ENCODE measurements around the gene UAP1. TPM values are rescaled to one million over a fixed set of nuclear protein-coding genes. Genes with fewer than 3 reads are reported as not detected.

The UAP1 gene
- total and polyA plus RNA-seq, 2 donors (not counting 1 experiment from before 2014, with no cell fraction given) = 5.3 to 16.4 TPM

DNA sequence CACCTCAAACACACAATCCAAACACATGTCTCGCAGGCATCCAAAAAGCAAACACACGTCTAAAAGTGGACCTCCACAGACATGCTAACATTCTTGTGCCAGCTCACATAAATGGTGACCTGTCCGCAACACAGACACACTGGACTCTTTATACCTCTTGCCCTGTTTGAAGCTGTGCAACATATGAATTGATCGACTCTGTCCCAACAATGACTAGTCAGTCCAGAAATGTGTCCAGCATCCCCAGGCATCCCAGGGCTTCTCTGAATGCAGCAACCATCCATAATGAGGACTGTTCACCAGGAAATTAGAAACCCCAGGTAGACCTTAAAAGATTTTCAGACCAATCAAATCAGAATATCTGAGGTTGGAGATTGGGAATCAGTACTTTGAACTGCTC is 73.9 kb downstream of the UAP1 start:
- H3K9me3 ChIP-seq (ENCODE audit: control extremely low read depth in 1 of 3, control insufficient read depth in 2 of 3, insufficient read depth in 1 of 3, low read length in 2 of 3) = no peaks in the 10 kb centered on the region

DNA sequence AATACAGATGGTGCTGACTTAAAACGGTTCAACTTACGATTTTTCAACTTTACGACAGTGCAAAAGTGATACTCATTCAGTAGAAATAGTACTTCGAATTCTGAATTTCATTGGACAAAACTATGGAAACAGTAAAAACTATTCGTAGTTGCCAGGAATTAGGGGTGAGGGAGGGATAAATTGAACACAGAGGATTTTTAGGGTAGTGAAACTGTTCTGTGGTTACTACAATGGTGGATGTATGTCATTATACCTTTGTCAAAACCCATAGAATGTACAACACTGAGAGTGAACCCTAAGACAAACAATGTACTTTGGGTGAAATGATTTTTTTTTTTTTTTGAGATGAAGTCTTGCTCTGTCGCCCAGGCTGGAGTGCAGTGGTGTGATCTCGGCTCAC is 78.2 kb downstream of the UAP1 start:
- ChIA-PET CTCF (interaction anchor here (1.5 kb wide), 1 partner anchor 10 kb away, joined by 3 read pairs; no protein-coding TSS in a partner anchor), POLR2A (no interaction called here)
- H3K27ac ChIP-seq (ENCODE audit: low read length in 2 of 2) = no peak overlapping the region
- ATAC-seq (ENCODE audit: low read depth) (no peak), DNase-seq (peak; percentile 11)
- H3K79me2 ChIP-seq (ENCODE audit: control insufficient read depth, insufficient read depth, low read length) = no peaks in the 10 kb centered on the region
- Mint-ChIP-seq H3K4me1 (peaks cover 2% of the 10 kb centered on the region), H3K9me3 (ENCODE audit: insufficient read depth) (no peaks in the 10 kb centered on the region), H3K4me3 (no peak overlapping the region), H3K27ac (no peak overlapping the region), H3K27me3 (peaks cover 21% of the 10 kb centered on the region)
- no peaks in the 10 kb centered on the region for H4K20me1 ChIP-seq (ENCODE audit: control insufficient read depth, insufficient read depth, low read length, poor library complexity, severe bottlenecking)
- no peak overlapping the region for H2AFZ ChIP-seq (ENCODE audit: insufficient read depth, low read depth, low read length, poor library complexity, severe bottlenecking)
- TF ChIP-seq, protein P1, sequence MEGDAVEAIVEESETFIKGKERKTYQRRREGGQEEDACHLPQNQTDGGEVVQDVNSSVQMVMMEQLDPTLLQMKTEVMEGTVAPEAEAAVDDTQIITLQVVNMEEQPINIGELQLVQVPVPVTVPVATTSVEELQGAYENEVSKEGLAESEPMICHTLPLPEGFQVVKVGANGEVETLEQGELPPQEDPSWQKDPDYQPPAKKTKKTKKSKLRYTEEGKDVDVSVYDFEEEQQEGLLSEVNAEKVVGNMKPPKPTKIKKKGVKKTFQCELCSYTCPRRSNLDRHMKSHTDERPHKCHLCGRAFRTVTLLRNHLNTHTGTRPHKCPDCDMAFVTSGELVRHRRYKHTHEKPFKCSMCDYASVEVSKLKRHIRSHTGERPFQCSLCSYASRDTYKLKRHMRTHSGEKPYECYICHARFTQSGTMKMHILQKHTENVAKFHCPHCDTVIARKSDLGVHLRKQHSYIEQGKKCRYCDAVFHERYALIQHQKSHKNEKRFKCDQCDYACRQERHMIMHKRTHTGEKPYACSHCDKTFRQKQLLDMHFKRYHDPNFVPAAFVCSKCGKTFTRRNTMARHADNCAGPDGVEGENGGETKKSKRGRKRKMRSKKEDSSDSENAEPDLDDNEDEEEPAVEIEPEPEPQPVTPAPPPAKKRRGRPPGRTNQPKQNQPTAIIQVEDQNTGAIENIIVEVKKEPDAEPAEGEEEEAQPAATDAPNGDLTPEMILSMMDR (IDR thresholded peaks at IDR 0.05) = no peak
- TF ChIP-seq EZH2 (IDR thresholded peaks at IDR 0.05; ENCODE audit: borderline replicate concordance, insufficient read depth, low read depth, low read length, poor library complexity, severe bottlenecking) = no peak
- no peaks in the 10 kb centered on the region for H3K36me3 ChIP-seq (replicated peaks in 1 of 2; ENCODE audit: control extremely low read depth in 1 of 2, control insufficient read depth in 1 of 2, extremely low read depth in 1 of 2, insufficient read depth in 2 of 2, low read length in 1 of 2)
- intact Hi-C loops (cut with micrococcal nuclease) = no loop called here
- H3K4me3 ChIP-seq (ENCODE audit: control extremely low read depth in 1 of 5, extremely low read depth in 1 of 5, insufficient read depth in 1 of 5, low read depth in 2 of 5, low read length in 4 of 5) = no peak overlapping the region
- WGBS (ENCODE audit: insufficient coverage) = 94% methylated on average over 5 of the region's 7 CpGs
- no peaks in the 10 kb centered on the region for H3K4me1 ChIP-seq (ENCODE audit: control insufficient read depth in 2 of 2, insufficient read depth in 2 of 2, low read length in 2 of 2)
- H3K9ac ChIP-seq (ENCODE audit: low read length) = no peak overlapping the region
- H3K4me2 ChIP-seq (replicated peaks; ENCODE audit: low read depth, low read length, poor library complexity, severe bottlenecking) = no peak overlapping the region
- H3K27me3 ChIP-seq (replicated peaks in 1 of 4; ENCODE audit: control extremely low read depth in 1 of 4, control insufficient read depth in 3 of 4, insufficient read depth in 4 of 4, low read length in 3 of 4) = peaks cover 0 to 3% (median 0%) of the 10 kb centered on the region in 4 experiments
- no peaks in the 10 kb centered on the region for H3K9me3 ChIP-seq (ENCODE audit: control extremely low read depth in 1 of 3, control insufficient read depth in 2 of 3, insufficient read depth in 1 of 3, low read length in 2 of 3)

More for the DNA sequence above, 73.9 kb downstream of the UAP1 start:
- Mint-ChIP-seq H3K4me3 (no peak overlapping the region), H3K4me1 (peaks cover 2% of the 10 kb centered on the region), H3K27ac (no peak overlapping the region), H3K27me3 (peaks cover 15% of the 10 kb centered on the region), H3K9me3 (ENCODE audit: insufficient read depth) (no peaks in the 10 kb centered on the region)
- no peaks in the 10 kb centered on the region for H3K79me2 ChIP-seq (ENCODE audit: control insufficient read depth, insufficient read depth, low read length)
- no peak for DNase-seq
- no peak overlapping the region for H3K27ac ChIP-seq (ENCODE audit: low read length in 2 of 2)
- H4K20me1 ChIP-seq (ENCODE audit: control insufficient read depth, insufficient read depth, low read length, poor library complexity, severe bottlenecking) = no peaks in the 10 kb centered on the region
- no peaks in the 10 kb centered on the region for H3K4me1 ChIP-seq (ENCODE audit: control insufficient read depth in 2 of 2, insufficient read depth in 2 of 2, low read length in 2 of 2)
- CTCF ChIA-PET = no interaction called here
- H3K4me3 ChIP-seq (ENCODE audit: control extremely low read depth in 1 of 5, extremely low read depth in 1 of 5, insufficient read depth in 1 of 5, low read depth in 2 of 5, low read length in 4 of 5) = no peak overlapping the region
- H3K4me2 ChIP-seq (replicated peaks; ENCODE audit: low read depth, low read length, poor library complexity, severe bottlenecking) = no peak overlapping the region
- WGBS (ENCODE audit: insufficient coverage) = 100% methylated on average over 4 of the region's 4 CpGs
- H2AFZ ChIP-seq (ENCODE audit: insufficient read depth, low read depth, low read length, poor library complexity, severe bottlenecking) = no peak overlapping the region
- ATAC-seq (ENCODE audit: low read depth) = no peak
- peaks cover 0 to 7% (median 0%) of the 10 kb centered on the region in 4 experiments for H3K27me3 ChIP-seq (replicated peaks in 1 of 4; ENCODE audit: control extremely low read depth in 1 of 4, control insufficient read depth in 3 of 4, insufficient read depth in 4 of 4, low read length in 3 of 4)
- no peak overlapping the region for H3K9ac ChIP-seq (ENCODE audit: low read length)
- intact Hi-C loops (cut with micrococcal nuclease) = no loop called here
- H3K36me3 ChIP-seq (replicated peaks in 1 of 2; ENCODE audit: control extremely low read depth in 1 of 2, control insufficient read depth in 1 of 2, extremely low read depth in 1 of 2, insufficient read depth in 2 of 2, low read length in 1 of 2) = no peaks in the 10 kb centered on the region
- TF ChIP-seq EZH2 (IDR thresholded peaks at IDR 0.05; ENCODE audit: borderline replicate concordance, insufficient read depth, low read depth, low read length, poor library complexity, severe bottlenecking) = no peak
- TF ChIP-seq, protein P1 (IDR thresholded peaks at IDR 0.05) = no peak
- POLR2A ChIA-PET = no interaction called here
